HepG2 (cell line): ENCODE measurements around the gene CDC34. TPM values are rescaled to one million over a fixed set of nuclear protein-coding genes. Genes with fewer than 3 reads are reported as not detected.

Experiments used
- ATM ChIP-seq: fragments of 450-650 bp; IDR thresholded peaks from 2 replicates; pipeline ENCODE4 v1.7.1; 2017; ENCODE audit warnings: mild to moderate bottlenecking, borderline replicate concordance
- CENPX ChIP-seq: sonication (generic); formaldehyde crosslinking; IDR thresholded peaks from 2 replicates; pipeline ENCODE4 v1.9.0; 2021; ENCODE audit warnings: mild to moderate bottlenecking, missing genetic modification reagents, moderate library complexity
- EEA1 ChIP-seq: sonication (generic); formaldehyde crosslinking; IDR thresholded peaks from 2 replicates; pipeline ENCODE4 v1.5.1; 2020; ENCODE audit warnings: mild to moderate bottlenecking, missing genetic modification reagents, borderline replicate concordance
- GATA4 ChIP-seq: sonication (generic); IDR thresholded peaks from 2 replicates; pipeline ENCODE4 v1.6.1; 2016; ENCODE audit warnings: antibody characterized with exemption, low read depth, borderline replicate concordance
- IRF2 ChIP-seq: IDR thresholded peaks from 2 replicates; pipeline ENCODE4 v1.6.1; 2018; ENCODE audit warnings: missing genetic modification reagents, missing compliant biosample characterization
- NFYC ChIP-seq: IDR thresholded peaks from 2 replicates; pipeline ENCODE4 v1.6.1; 2016; ENCODE audit warnings: missing genetic modification reagents, missing compliant biosample characterization
- NR2F2 ChIP-seq: IDR thresholded peaks from 2 replicates; pipeline ENCODE4 v1.6.1; 2012; ENCODE audit warnings: low read depth, inconsistent platforms, borderline replicate concordance
- ONECUT2 ChIP-seq: sonication (generic); formaldehyde crosslinking; IDR thresholded peaks from 2 replicates; pipeline ENCODE4 v1.4.0; 2020; ENCODE audit warnings: missing genetic modification reagents
- RARG ChIP-seq: sonication (generic); formaldehyde crosslinking; IDR thresholded peaks from 2 replicates; pipeline ENCODE4 v1.4.0; 2020; ENCODE audit warnings: low read depth, mild to moderate bottlenecking, missing genetic modification reagents
- YY1 ChIP-seq: IDR thresholded peaks from 2 replicates; pipeline ENCODE4 v1.6.1; 2011; ENCODE audit warnings: low read length, low read depth, moderate library complexity, mild to moderate bottlenecking; ENCODE audit not compliant: insufficient read depth, insufficient replicate concordance
- ZNF20 ChIP-seq: sonication (generic); formaldehyde crosslinking; IDR thresholded peaks from 2 replicates; pipeline ENCODE4 v1.4.0; 2020; ENCODE audit warnings: mild to moderate bottlenecking, moderate library complexity, missing genetic modification reagents
- ZNF350 ChIP-seq: sonication (generic); formaldehyde crosslinking; IDR thresholded peaks from 2 replicates; pipeline ENCODE4 v1.4.0; 2020; ENCODE audit warnings: mild to moderate bottlenecking, low read depth, missing genetic modification reagents, borderline replicate concordance
- ZNF382 ChIP-seq: sonication (generic); formaldehyde crosslinking; IDR thresholded peaks from 2 replicates; pipeline ENCODE4 v1.5.0; 2020; ENCODE audit warnings: missing genetic modification reagents, mild to moderate bottlenecking, borderline replicate concordance
- polyA plus RNA-seq, 8 experiments: library from polyadenylated mRNA; depleted of rRNA in 3 of 8; stranded (reverse) in 7 of 8; unstranded in 1 of 8; fragments of >200 nt; fragmentation: Illumina TruSeq in 4 of 8; extraction: Trizol in 4 of 8; gene quantifications; 2 replicates each; pipeline versions ENCODE4 v1.2.1 to v1.2.3, GENCODE V29; 2011 to 2016; ENCODE audit warnings: low read depth in 4 of 8, missing spikeins in 1 of 8, mixed read lengths in 1 of 8; ENCODE audit not compliant: insufficient read depth in 1 of 8
- total RNA-seq, 5 experiments: library from RNA; depleted of rRNA; stranded (reverse); fragments of >200 nt; fragmentation: Illumina TruSeq; extraction: Trizol; gene quantifications; 2 replicates each; pipeline ENCODE4 v1.2.3, GENCODE V29; 2016; ENCODE audit warnings: low read depth in 1 of 5
- TF ChIP-seq, protein P1 (sequence below), 2 experiments: sonication (generic) in 1 of 2; formaldehyde crosslinking in 1 of 2; IDR thresholded peaks; 2 replicates each; pipeline versions ENCODE4 v1.5.1 to v1.6.1; 2011 to 2020; ENCODE audit warnings: borderline replicate concordance in 1 of 2, low read depth in 1 of 2, low read length in 1 of 2, mild to moderate bottlenecking in 1 of 2, missing genetic modification reagents in 1 of 2, moderate library complexity in 1 of 2
- TF ChIP-seq, protein P2 (sequence below): sonication (generic); formaldehyde crosslinking; IDR thresholded peaks from 2 replicates; pipeline ENCODE4 v1.4.0; 2020; ENCODE audit warnings: missing genetic modification reagents
- TF ChIP-seq, protein P3 (sequence below): sonication (generic); formaldehyde crosslinking; IDR thresholded peaks from 2 replicates; pipeline ENCODE4 v1.4.0; 2020; ENCODE audit warnings: mild to moderate bottlenecking, missing genetic modification reagents, borderline replicate concordance
- TF ChIP-seq, protein P4 (sequence below): sonication (generic); formaldehyde crosslinking; IDR thresholded peaks from 2 replicates; pipeline ENCODE4 v1.4.0; 2020; ENCODE audit warnings: missing genetic modification reagents; ENCODE audit errors: not compliant biosample characterization
- TF ChIP-seq, protein P5 (sequence below): IDR thresholded peaks from 2 replicates; pipeline ENCODE4 v1.6.1; 2018; ENCODE audit warnings: missing genetic modification reagents, mild to moderate bottlenecking, missing compliant biosample characterization
- TF ChIP-seq, protein P6 (sequence below): sonication (generic); formaldehyde crosslinking; IDR thresholded peaks from 2 replicates; pipeline ENCODE4 v1.5.0; 2020; ENCODE audit warnings: missing genetic modification reagents, mild to moderate bottlenecking, borderline replicate concordance

The CDC34 gene
- total and polyA plus RNA-seq, 2 of the 13 experiments (the other 11 are each of a cell fraction or from before 2014, with no cell fraction given): 138 to 150 TPM

DNA sequence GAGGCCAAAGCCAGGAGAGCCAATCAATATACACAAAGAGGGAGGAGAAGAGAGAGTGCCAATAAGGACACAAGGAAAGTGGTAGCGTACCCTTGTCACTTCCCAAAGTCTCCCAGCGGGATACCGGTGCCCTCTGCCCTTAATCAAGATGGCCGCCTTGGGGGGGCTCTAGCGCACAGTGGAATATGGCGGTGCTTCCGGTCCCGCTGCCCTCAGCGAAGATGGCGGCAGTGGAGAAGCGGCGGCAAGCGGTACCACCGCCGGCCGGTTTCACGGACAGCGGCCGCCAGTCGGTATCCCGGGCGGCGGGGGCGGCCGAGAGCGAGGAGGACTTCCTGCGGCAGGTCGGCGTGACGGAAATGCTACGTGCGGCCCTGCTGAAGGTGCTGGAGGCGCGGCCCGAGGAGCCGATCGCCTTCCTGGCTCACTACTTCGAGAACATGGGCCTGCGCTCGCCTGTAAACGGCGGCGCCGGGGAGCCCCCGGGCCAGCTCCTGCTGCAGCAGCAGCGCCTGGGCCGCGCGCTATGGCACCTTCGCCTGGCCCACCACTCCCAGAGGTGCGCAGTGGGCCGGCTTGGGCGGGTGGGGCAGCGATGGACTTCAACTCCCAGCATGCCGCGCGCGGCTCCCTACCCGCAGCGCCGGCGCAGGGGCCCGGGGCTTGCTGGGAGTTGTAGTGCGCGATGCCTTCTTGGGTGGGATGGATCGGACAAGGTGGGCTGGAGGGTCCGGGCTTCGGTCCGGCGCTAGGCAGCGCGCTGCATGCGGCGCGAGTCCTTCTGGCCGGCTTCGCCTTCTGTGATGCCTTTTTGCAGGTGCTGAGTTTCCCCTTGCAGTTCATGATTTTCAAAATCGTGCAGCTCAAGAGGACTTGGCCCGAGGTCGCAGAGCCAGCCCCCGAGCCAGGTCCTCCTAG, 24.0 kb upstream of the CDC34 start, which contains the start of gene TPGS1 (continued):
- TF ChIP-seq, protein P1, sequence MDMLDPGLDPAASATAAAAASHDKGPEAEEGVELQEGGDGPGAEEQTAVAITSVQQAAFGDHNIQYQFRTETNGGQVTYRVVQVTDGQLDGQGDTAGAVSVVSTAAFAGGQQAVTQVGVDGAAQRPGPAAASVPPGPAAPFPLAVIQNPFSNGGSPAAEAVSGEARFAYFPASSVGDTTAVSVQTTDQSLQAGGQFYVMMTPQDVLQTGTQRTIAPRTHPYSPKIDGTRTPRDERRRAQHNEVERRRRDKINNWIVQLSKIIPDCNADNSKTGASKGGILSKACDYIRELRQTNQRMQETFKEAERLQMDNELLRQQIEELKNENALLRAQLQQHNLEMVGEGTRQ (IDR thresholded peaks at IDR 0.05; ENCODE audit: low read depth, low read length): no peak
- TF ChIP-seq, protein P1 (CRISPR knock-in tag; IDR thresholded peaks at IDR 0.05; ENCODE audit: borderline replicate concordance): no peak
- TF ChIP-seq ZNF350 (CRISPR knock-in tag) (peak; percentile 35; the same call in 1 of the 2 replicates), ATM (no peak), RARG (CRISPR knock-in tag) (no peak), EEA1 (no peak), YY1 (peak; percentile 99), ZNF20 (no peak), NFYC (peak; percentile 81), IRF2 (CRISPR knock-in tag) (peak; percentile 60; the same call in 1 of the 2 replicates), CENPX (CRISPR knock-in tag) (no peak), ZNF382 (CRISPR knock-in tag) (no peak), GATA4 (no peak), ONECUT2 (CRISPR knock-in tag) (peak; percentile 55), NR2F2 (no peak)
- TF ChIP-seq, protein P2, sequence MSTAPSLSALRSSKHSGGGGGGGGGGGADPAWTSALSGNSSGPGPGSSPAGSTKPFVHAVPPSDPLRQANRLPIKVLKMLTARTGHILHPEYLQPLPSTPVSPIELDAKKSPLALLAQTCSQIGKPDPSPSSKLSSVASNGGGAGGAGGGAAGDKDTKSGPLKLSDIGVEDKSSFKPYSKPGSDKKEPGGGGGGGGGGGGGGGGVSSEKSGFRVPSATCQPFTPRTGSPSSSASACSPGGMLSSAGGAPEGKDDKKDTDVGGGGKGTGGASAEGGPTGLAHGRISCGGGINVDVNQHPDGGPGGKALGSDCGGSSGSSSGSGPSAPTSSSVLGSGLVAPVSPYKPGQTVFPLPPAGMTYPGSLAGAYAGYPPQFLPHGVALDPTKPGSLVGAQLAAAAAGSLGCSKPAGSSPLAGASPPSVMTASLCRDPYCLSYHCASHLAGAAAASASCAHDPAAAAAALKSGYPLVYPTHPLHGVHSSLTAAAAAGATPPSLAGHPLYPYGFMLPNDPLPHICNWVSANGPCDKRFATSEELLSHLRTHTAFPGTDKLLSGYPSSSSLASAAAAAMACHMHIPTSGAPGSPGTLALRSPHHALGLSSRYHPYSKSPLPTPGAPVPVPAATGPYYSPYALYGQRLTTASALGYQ (CRISPR knock-in tag): 0 out of 2 replicates have a peak, but pooled peaks have one; percentile 27
- TF ChIP-seq, protein P3, sequence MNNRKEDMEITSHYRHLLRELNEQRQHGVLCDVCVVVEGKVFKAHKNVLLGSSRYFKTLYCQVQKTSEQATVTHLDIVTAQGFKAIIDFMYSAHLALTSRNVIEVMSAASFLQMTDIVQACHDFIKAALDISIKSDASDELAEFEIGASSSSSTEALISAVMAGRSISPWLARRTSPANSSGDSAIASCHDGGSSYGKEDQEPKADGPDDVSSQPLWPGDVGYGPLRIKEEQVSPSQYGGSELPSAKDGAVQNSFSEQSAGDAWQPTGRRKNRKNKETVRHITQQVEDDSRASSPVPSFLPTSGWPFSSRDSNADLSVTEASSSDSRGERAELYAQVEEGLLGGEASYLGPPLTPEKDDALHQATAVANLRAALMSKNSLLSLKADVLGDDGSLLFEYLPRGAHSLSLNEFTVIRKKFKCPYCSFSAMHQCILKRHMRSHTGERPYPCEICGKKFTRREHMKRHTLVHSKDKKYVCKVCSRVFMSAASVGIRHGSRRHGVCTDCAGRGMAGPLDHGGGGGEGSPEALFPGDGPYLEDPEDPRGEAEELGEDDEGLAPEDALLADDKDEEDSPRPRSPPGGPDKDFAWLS (CRISPR knock-in tag): no peak
- TF ChIP-seq, protein P4, sequence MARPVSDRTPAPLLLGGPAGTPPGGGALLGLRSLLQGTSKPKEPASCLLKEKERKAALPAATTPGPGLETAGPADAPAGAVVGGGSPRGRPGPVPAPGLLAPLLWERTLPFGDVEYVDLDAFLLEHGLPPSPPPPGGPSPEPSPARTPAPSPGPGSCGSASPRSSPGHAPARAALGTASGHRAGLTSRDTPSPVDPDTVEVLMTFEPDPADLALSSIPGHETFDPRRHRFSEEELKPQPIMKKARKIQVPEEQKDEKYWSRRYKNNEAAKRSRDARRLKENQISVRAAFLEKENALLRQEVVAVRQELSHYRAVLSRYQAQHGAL (CRISPR knock-in tag): no peak
- TF ChIP-seq, protein P5, sequence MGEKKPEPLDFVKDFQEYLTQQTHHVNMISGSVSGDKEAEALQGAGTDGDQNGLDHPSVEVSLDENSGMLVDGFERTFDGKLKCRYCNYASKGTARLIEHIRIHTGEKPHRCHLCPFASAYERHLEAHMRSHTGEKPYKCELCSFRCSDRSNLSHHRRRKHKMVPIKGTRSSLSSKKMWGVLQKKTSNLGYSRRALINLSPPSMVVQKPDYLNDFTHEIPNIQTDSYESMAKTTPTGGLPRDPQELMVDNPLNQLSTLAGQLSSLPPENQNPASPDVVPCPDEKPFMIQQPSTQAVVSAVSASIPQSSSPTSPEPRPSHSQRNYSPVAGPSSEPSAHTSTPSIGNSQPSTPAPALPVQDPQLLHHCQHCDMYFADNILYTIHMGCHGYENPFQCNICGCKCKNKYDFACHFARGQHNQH (CRISPR knock-in tag): no peak; the same call in 1 of the 2 replicates
- TF ChIP-seq, protein P6, sequence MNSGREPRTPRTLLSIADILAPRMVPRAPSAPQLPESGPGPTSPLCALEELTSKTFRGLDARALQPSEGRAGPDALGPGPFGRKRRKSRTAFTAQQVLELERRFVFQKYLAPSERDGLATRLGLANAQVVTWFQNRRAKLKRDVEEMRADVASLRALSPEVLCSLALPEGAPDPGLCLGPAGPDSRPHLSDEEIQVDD (CRISPR knock-in tag): no peak
